H9 (cell line): ENCODE measurements around the gene GLIS2. TPM values are rescaled to one million over a fixed set of nuclear protein-coding genes. Genes with fewer than 3 reads are reported as not detected.

Source experiments
- DNase-seq: peaks from one replicate; pipeline ENCODE4 v3.0.0-alpha.2; 2017
- H2AFZ ChIP-seq: one replicate; pipeline ENCODE4 v1.6.1; 2013; ENCODE audit warnings: mild to moderate bottlenecking, low read length, control low read depth, moderate library complexity
- H2AK5ac ChIP-seq: 2 replicates; pipeline ENCODE4 v1.6.1; 2013; ENCODE audit warnings: low read length, control low read depth, mixed read lengths; ENCODE audit not compliant: insufficient read length
- H2BK120ac ChIP-seq: one replicate; pipeline ENCODE4 v1.6.1; 2013; ENCODE audit warnings: low read depth, mild to moderate bottlenecking, low read length, control low read depth, inconsistent platforms; ENCODE audit not compliant: poor library complexity, severe bottlenecking
- H2BK12ac ChIP-seq: 2 replicates; pipeline ENCODE4 v1.6.1; 2013; ENCODE audit warnings: low read length, control low read depth, mixed read lengths, low read depth; ENCODE audit not compliant: insufficient read length
- H2BK15ac ChIP-seq: 2 replicates; pipeline ENCODE4 v1.6.1; 2013; ENCODE audit warnings: low read depth, low read length, control low read depth
- H2BK20ac ChIP-seq: one replicate; pipeline ENCODE4 v1.6.1; 2013; ENCODE audit warnings: low read depth, mild to moderate bottlenecking, low read length, control low read depth, inconsistent platforms; ENCODE audit not compliant: poor library complexity, severe bottlenecking
- H2BK5ac ChIP-seq: 2 replicates; pipeline ENCODE4 v1.6.1; 2013; ENCODE audit warnings: low read length, control low read depth, mixed read lengths; ENCODE audit not compliant: insufficient read length
- H3K14ac ChIP-seq: 2 replicates; pipeline ENCODE4 v1.6.1; 2013; ENCODE audit warnings: low read length, control low read depth; ENCODE audit not compliant: insufficient read depth
- H3K18ac ChIP-seq: 2 replicates; pipeline ENCODE4 v1.6.1; 2013; ENCODE audit warnings: low read depth, mild to moderate bottlenecking, mixed read lengths, low read length, control low read depth; ENCODE audit not compliant: insufficient read length
- H3K23ac ChIP-seq: 2 replicates; pipeline ENCODE4 v1.6.1; 2013; ENCODE audit warnings: low read length, control low read depth, mixed read lengths, low read depth; ENCODE audit not compliant: insufficient read length
- H3K23me2 ChIP-seq: 2 replicates; pipeline ENCODE4 v1.6.1; 2013; ENCODE audit warnings: low read depth, mild to moderate bottlenecking, mixed read lengths, low read length, control low read depth; ENCODE audit not compliant: insufficient read length, poor library complexity, severe bottlenecking
- H3K27ac ChIP-seq: 2 replicates; pipeline ENCODE4 v1.5.1; 2013; ENCODE audit warnings: low read length, control low read depth, mixed read lengths, low read depth; ENCODE audit not compliant: insufficient read length
- H3K27me3 ChIP-seq: 2 replicates; pipeline ENCODE4 v1.6.1; 2013; ENCODE audit warnings: low read length, control low read depth, inconsistent platforms; ENCODE audit not compliant: insufficient read depth
- H3K4ac ChIP-seq: 2 replicates; pipeline ENCODE4 v1.6.1; 2013; ENCODE audit warnings: low read depth, mild to moderate bottlenecking, control low read depth, inconsistent platforms, low read length, moderate library complexity
- H3K4me1 ChIP-seq: 2 replicates; pipeline ENCODE4 v1.6.1; 2013; ENCODE audit warnings: low read length, control low read depth, inconsistent platforms; ENCODE audit not compliant: insufficient read depth
- H3K4me2 ChIP-seq: 2 replicates; pipeline ENCODE4 v1.6.1; 2013; ENCODE audit warnings: low read length, control low read depth, mixed read lengths; ENCODE audit not compliant: insufficient read length, insufficient read depth
- H3K56ac ChIP-seq: 2 replicates; pipeline ENCODE4 v1.6.1; 2013; ENCODE audit warnings: low read depth, mild to moderate bottlenecking, mixed read lengths, low read length, control low read depth; ENCODE audit not compliant: insufficient read length
- H3K79me1 ChIP-seq: 2 replicates; pipeline ENCODE4 v1.6.1; 2013; ENCODE audit warnings: low read depth, mild to moderate bottlenecking, moderate library complexity, low read length, control low read depth, inconsistent platforms; ENCODE audit not compliant: insufficient read depth, poor library complexity, severe bottlenecking
- H3K79me2 ChIP-seq: 2 replicates; pipeline ENCODE4 v1.6.1; 2013; ENCODE audit warnings: low read length, control low read depth, inconsistent platforms; ENCODE audit not compliant: insufficient read depth
- H3K9ac ChIP-seq: 2 replicates; pipeline ENCODE4 v1.6.1; 2013; ENCODE audit warnings: low read length, control low read depth, mixed read lengths; ENCODE audit not compliant: insufficient read length; ENCODE audit errors: extremely low read depth
- H3K9me3 ChIP-seq: one replicate; pipeline ENCODE4 v1.6.1; 2013; ENCODE audit warnings: low read depth, low read length, inconsistent platforms; ENCODE audit not compliant: control insufficient read depth
- H3T11ph ChIP-seq: one replicate; pipeline ENCODE4 v1.6.1; 2013; ENCODE audit warnings: mild to moderate bottlenecking, low read length, control low read depth, inconsistent platforms
- H4K20me1 ChIP-seq: one replicate; pipeline ENCODE4 v1.6.1; 2013; ENCODE audit not compliant: control insufficient read depth, insufficient read length, insufficient read depth
- H4K5ac ChIP-seq: 2 replicates; pipeline ENCODE4 v1.6.1; 2013; ENCODE audit warnings: low read depth, mild to moderate bottlenecking, mixed read lengths, low read length, control low read depth; ENCODE audit not compliant: insufficient read length
- H4K8ac ChIP-seq: replicated peaks from 2 replicates; pipeline ENCODE4 v1.6.1; 2013; ENCODE audit warnings: low read length, control low read depth, mixed read lengths, low read depth; ENCODE audit not compliant: insufficient read length
- H4K91ac ChIP-seq: 2 replicates; pipeline ENCODE4 v1.6.1; 2013; ENCODE audit warnings: low read depth, mild to moderate bottlenecking, moderate library complexity, mixed read lengths, low read length, control low read depth; ENCODE audit not compliant: insufficient read length
- H3K27ac Mint-ChIP-seq, 3 experiments: 2 replicates in 2 of 3; 3 replicates in 1 of 3; pipeline ENCODE4 v1.8.0; 2020 to 2021; ENCODE audit warnings: mixed read lengths in 3 of 3, mild to moderate bottlenecking in 1 of 3, moderate library complexity in 1 of 3
- H3K27me3 Mint-ChIP-seq: 2 replicates; pipeline ENCODE4 v1.8.0; 2021; ENCODE audit warnings: low read depth, mild to moderate bottlenecking, moderate library complexity, mixed read lengths
- H3K36me3 Mint-ChIP-seq, 3 experiments: 2 replicates in 2 of 3; 3 replicates in 1 of 3; pipeline ENCODE4 v1.8.0; 2020 to 2021; ENCODE audit warnings: low read depth in 3 of 3, mixed read lengths in 3 of 3; ENCODE audit not compliant: insufficient read depth in 1 of 3
- H3K4me1 Mint-ChIP-seq, 2 experiments: 2 replicates each; pipeline ENCODE4 v1.8.0; 2020; ENCODE audit warnings: mixed read lengths in 2 of 2
- H3K4me3 Mint-ChIP-seq, 2 experiments: 2 replicates in 1 of 2; 3 replicates in 1 of 2; pipeline ENCODE4 v1.8.0; 2020 to 2021; ENCODE audit warnings: mild to moderate bottlenecking in 2 of 2, mixed read lengths in 2 of 2, moderate library complexity in 1 of 2
- H3K9me3 Mint-ChIP-seq, 2 experiments: 2 replicates in 1 of 2; 3 replicates in 1 of 2; pipeline ENCODE4 v1.8.0; 2020; ENCODE audit warnings: mild to moderate bottlenecking in 2 of 2, mixed read lengths in 2 of 2, moderate library complexity in 1 of 2
- WGBS: extraction: QIAGEN DNeasy Blood & Tissue Kit; methylation state at CpG from one replicate; pipeline ENCODE4 v1.1.7; 2013; ENCODE audit warnings: missing lambda C conversion rate, low lambda C conversion rate, mixed read lengths; ENCODE audit not compliant: insufficient read length; ENCODE audit errors: extremely low coverage; 5-methylcytosine and 5-hydroxymethylcytosine counted together
- total RNA-seq: library from RNA; stranded (reverse); gene quantifications from 2 replicates; pipeline ENCODE4 v1.2.1, GENCODE V29; 2021
- TF ChIP-seq, protein P1 (sequence below): fragments of 200-600 bp; sonication (generic); conservative IDR thresholded peaks from 3 replicates; pipeline ENCODE4 v1.8.0; 2021; ENCODE audit warnings: antibody characterized with exemption, mild to moderate bottlenecking

GLIS2 gene
- total RNA-seq, 1 experiment from 2014 or later: 14.3 TPM

DNA sequence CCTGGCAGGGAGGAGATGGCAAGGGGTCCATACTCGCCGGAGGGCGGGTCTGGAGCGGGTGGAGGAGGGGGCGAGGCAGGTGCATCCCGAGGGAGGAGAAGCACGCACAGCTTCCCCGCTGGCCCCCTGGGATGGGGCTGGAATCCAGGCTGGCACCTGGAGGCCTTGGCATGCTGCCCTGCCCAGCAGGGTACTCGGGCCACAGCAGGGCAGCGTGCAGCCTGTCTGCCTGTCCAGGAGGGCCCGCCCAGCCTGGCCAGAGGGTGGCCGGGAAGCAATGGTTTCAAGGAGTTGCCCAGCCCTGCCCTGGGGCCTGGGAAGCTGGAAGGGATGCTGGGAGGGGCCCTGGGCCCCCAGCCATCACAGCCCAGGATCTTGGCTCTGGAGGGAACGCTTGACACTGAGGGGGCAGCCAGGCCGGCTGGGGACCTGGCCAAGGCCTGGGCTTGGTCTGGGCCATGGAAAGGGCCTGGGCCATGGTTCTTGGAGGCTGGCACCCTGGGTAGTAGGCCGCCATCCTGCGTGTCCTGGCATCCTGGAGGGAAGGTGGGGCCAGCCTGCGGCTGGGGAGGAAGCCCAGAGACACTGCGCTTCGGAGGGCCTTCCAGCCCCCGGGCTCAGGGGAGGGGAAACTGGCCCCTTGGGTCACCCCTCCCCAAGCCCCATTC is 1.1 kb downstream of the GLIS2 start:
- H3K9me3 ChIP-seq: no peaks in the 10 kb centered on the region
- TF ChIP-seq, protein P1, sequence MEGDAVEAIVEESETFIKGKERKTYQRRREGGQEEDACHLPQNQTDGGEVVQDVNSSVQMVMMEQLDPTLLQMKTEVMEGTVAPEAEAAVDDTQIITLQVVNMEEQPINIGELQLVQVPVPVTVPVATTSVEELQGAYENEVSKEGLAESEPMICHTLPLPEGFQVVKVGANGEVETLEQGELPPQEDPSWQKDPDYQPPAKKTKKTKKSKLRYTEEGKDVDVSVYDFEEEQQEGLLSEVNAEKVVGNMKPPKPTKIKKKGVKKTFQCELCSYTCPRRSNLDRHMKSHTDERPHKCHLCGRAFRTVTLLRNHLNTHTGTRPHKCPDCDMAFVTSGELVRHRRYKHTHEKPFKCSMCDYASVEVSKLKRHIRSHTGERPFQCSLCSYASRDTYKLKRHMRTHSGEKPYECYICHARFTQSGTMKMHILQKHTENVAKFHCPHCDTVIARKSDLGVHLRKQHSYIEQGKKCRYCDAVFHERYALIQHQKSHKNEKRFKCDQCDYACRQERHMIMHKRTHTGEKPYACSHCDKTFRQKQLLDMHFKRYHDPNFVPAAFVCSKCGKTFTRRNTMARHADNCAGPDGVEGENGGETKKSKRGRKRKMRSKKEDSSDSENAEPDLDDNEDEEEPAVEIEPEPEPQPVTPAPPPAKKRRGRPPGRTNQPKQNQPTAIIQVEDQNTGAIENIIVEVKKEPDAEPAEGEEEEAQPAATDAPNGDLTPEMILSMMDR: no peak

More for the DNA sequence above, 1.1 kb downstream of the GLIS2 start:
- H3K9ac ChIP-seq: no peak overlapping the region
- H3K4me1 Mint-ChIP-seq: peaks cover 7 to 35% of the 10 kb centered on the region in 2 experiments
- H3T11ph ChIP-seq: no peak overlapping the region
- H3K27ac Mint-ChIP-seq: no peak overlapping the region
- no peak overlapping the region for H2BK120ac ChIP-seq
- H3K27me3 ChIP-seq: no peaks in the 10 kb centered on the region; the same call in 1 of the 2 replicates
- H4K5ac ChIP-seq: no peak overlapping the region
- 0 out of 2 replicates have a peak, but pooled peaks cover 3% of the 10 kb centered on the region for H3K4me1 ChIP-seq
- peaks cover 12% of the 10 kb centered on the region for H3K23me2 ChIP-seq
- H2BK12ac ChIP-seq: no peak overlapping the region
- no peak for DNase-seq
- no peak overlapping the region for H3K27ac ChIP-seq
- no peak overlapping the region for H3K18ac ChIP-seq
- H4K91ac ChIP-seq: no peak overlapping the region
- H3K14ac ChIP-seq: peak overlapping the region; percentile 70; the same call in 1 of the 2 replicates
- H3K4me2 ChIP-seq: peak overlapping the region; percentile 71
- no peak overlapping the region for H2AK5ac ChIP-seq
- WGBS: no CpG with 5 or more reads among the region's 20 CpGs
- no peak overlapping the region for H3K56ac ChIP-seq
- H3K4me3 Mint-ChIP-seq: peak overlapping the region; percentile 70 to 80
- H3K9me3 Mint-ChIP-seq: peaks cover 0 to 3% of the 10 kb centered on the region in 2 experiments; a peak in 1 of 5 replicates
- no peak overlapping the region for H4K8ac ChIP-seq
- H3K4ac ChIP-seq: no peak overlapping the region
- H4K20me1 ChIP-seq: peaks cover 3% of the 10 kb centered on the region
- peaks cover 21% of the 10 kb centered on the region for H3K27me3 Mint-ChIP-seq
- peaks cover 6% of the 10 kb centered on the region; the same call in 1 of the 2 replicates for H3K79me2 ChIP-seq
- H3K36me3 Mint-ChIP-seq: 0 out of 7 replicates have a peak, but pooled peaks cover 0 to 2% (median 0%) of the 10 kb centered on the region in 3 experiments
- no peak overlapping the region for H2AFZ ChIP-seq
- H3K79me1 ChIP-seq: no peaks in the 10 kb centered on the region
- no peak overlapping the region for H2BK20ac ChIP-seq
- no peak overlapping the region for H3K23ac ChIP-seq
- no peak overlapping the region for H2BK5ac ChIP-seq
- H2BK15ac ChIP-seq: no peak overlapping the region
